HG03565 (cell line): Measurements from ENCODE around the gene SELENOI.

Source experiments
- ATAC-seq: cut with Tn5 transposase; IDR thresholded peaks from one replicate; pipeline ENCODE4 v1.9.1; 2021; ENCODE audit warnings: mild to moderate bottlenecking, moderate library complexity; ENCODE audit not compliant: unreplicated experiment

SELENOI gene

DNA sequence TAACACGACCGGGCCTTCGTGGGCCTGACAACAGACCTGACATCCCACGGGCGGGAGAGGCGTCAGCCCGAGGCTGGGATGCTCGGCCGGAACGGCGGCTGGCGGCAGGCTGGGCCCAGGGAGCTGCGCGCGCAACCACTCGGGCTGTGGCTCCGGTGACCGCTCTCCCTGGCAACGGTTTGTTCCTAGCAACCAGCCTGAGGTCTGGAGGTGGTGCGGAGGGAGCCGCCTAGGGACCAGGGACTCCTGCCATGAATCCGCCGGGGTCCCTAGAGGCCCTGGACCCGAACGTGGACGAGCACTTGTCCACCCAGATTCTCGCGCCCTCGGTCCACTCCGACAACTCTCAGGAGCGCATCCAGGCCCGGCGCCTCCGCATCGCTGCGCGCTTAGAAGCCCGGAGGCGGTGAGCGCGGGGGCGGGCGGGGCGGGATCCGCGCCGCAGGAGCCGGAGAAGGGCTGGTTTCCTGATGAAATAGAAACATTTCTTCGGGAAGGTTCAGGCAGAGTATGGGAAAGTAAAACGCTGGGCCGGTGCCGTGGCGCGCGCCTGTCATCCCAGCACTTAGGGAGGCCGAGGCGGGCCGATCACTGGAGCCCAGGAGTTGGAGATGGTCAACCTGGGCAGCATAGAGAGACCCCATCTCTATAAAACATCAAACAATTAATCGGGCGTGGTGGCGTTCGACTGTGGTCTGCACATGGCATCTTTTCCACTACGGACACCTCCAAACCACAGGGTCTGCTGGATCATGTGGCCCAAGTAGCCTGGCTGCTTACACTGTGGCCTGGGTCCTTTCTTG is 56.0 kb downstream of the SELENOI start, which contains the start of gene DRC1:
Gene DRC1 (plus strand): TSS at position 182 of the 803 bp plus-strand sequence. CDS start 70 bp downstream, at position 252.
- no peak for ATAC-seq

DNA sequence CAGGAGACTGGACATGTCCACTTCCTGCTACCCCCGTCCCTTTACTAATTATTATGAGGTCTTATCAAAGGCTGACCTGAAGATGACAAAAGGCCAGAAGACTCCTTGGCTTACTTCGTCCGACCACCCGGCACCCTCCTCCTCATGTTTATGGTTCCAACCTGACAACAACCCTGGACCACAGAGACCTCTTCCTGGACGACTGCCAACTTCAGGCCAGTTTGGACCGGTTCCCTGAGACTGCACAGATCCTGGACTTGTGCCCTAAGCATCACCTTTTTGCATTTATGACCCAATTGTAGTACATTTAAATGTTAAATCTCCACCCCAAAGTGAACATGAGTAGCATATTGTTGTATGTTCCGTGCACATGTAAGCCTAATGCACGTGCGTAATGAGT is 61.6 kb downstream of the SELENOI start:
- ATAC-seq: no peak

DNA sequence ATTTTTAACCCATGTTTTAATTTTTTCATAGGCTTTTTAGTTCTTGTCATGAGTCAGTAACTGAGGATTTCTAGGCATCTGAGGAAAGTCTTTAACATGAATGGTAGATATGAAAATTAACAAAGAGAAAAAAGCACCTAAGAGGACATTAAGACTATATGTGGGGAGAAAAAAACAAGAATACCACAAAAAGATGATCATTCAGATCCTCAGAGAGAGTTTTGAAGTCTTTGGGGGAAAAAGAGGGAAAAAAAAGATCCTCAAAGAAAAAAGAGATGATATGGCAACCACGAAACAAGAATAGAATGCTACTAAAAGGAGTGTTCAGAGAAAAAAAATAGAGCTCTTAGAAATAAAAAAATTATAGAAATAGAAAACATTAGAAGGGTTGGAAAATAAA is 63.8 kb downstream of the SELENOI start:
- no peak for ATAC-seq

DNA sequence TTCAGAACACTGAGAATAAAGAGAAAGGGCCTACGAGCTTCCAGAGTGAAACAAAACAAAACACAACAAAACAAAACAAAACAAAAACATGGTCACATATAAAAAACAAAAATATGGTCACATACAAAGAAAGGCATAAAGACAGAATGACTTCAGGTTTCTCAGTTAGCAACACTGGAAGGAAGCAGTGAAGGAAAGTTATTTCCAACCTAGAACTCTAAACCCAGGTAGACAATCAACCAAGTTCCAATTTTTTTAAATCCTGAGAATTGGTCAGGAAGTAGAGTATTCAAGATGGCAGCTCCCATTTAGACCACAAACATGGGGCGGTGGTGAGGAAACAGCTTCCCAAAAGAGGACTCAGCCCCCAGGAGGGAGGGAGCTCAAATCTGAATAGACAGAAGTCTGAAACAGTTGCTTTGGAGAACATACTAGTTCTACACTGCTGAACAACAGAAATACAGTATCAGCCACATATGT is 64.9 kb downstream of the SELENOI start:
- ATAC-seq: no peak

DNA sequence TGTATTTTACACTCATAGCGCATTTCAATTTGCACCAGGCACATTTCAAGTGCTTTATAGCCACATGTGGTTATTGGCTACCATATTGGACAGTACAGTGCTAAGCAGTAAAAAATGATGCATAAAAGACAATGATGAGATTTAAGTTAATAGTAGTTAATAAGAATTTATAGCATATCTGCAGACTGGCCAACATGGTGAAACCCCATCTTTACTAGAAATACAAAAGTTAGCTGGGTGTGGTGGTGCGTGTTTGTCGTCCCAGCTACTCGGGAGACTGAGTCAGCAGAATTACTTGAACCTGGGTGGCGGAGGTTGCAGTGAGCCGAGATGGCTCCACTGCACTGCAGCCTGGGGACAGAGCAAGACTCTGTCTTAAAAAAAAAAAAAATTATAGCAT is 65.5 kb downstream of the SELENOI start:
- no peak for ATAC-seq

DNA sequence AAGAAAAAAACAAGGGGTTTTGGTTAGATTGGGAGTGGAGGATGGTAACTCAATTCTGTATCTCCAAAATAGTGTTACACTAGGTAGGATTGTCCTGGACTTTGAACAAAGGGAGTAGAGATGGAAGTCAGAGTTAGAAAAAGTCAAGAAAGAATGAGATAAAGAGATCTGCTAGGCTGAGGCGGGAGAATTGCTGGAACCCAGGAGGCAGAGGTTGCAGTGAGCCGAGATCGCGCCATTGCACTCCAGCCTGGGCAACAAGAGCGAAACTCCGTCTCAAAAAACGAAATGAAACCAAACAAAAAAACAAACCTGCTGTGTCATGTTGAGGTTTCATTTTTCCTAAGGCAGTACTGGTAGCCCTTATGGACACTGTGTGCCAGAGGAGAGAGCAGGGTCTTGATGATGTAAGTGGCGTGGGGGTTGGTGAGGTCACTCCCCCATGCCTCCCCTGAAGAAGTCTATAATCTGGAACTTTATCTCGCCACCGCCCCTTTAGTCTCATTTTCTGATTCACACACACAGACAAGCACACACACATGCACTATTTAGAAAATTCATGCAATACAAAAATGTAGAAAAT is 66.2 kb downstream of the SELENOI start:
- no peak for ATAC-seq

DNA sequence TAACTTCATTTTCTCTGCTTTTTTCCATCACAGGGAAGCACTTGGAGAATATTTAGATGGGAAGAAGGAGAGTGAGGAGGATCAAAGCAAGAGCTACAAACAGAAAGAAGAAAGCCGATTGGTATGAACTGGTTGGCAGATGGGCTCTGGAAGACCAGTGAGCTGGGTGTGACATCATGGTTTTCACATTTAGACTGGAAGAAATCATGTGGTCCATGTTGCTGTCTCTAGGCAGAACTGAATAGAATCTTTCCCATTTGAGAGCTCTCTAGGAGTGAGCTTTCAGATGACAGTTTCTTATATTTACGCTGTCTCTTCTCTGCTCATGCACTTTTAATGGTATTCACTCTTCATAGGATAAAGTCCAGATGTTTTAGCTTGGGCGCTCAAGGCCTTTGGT is 68.4 kb downstream of the SELENOI start:
- no peak for ATAC-seq

DNA sequence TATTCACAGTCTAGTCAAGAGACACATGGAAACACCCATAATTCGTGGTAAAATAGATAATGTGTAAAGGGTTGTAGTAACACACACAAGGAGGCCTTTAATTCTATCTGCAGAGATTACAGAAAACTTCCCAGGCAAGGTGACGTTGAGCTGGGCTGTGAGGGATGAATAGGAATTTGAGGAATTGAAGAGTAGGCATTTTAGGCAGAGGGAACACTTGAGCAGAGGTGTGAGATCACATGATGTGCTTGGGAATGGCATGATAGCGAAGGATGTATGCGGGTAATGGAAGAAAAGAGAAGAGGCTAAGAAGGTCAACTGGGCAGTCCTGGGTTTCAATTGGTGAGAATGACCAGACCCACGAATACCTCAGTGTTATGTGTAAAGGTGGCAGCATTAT is 76.0 kb downstream of the SELENOI start:
- ATAC-seq: no peak

DNA sequence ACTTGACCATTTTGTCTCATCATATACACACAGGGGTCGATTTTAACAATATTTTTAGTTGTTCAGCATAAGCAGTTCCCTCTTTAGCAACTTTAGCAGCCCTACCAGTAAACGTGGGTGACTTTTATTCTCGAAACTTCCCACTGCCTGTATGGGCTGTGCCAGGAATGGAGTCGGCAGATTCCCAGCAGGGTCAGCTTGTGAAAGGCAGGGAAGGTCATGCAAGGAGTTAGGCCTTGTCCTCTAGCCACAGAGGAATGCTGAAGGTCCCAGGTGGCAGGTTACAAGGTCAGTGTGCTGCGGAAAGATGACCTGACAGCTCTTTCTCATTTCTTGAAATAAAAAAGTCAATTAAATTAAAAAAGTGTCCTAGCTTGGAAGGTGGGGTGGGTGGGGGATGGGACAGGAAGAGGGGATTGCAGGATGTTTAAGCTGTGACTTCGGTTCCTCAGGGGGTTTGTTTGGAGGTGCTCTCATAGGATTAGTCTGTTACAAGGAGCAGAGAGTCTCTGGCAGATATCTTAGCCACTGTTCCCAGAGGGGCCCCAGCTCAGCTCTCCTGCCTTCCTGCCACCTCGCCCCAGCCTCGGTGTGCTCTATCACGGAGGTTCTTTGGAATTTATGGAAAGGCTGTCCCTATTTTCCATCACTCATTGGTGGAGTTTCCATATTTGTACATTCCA is 77.1 kb downstream of the SELENOI start:
- ATAC-seq: no peak

DNA sequence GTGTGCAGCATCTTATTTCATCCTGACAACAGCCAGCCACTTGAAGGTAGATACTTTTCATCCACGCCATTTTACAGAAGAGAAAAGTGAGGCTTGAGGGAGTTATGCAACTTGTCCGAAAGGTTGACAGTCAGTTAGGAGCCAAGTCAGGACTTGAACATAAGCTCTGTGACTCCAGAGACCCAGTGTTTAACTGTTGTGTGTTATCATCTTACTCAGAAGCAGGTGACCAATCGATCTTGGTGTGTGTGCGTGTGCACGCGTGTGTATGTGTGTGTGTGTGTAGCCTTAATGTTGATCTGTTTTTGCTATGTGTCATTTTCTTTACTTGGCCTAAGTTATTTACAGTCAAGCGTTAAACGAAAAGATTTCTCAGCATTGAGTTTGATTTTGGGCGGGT is 77.8 kb downstream of the SELENOI start:
- no peak for ATAC-seq

DNA sequence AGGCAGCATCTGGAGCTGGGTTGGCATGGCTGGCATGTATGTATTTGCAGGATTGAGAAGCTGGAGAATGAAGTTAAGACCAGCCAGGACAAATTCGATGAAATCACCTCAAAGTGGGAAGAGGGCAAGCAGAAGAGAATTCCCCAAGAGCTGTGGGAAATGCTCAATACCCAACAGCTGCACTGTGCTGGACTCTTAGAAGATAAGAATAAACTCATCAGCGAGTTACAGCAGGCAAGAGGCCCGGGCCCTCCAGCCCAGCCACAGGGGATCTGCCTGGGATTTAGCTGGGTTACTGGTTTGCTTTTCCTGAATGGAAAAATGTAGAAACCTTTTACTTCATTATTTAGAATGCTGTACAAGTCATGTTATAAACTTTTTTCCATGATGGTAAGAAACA is 78.3 kb downstream of the SELENOI start:
- ATAC-seq: no peak

DNA sequence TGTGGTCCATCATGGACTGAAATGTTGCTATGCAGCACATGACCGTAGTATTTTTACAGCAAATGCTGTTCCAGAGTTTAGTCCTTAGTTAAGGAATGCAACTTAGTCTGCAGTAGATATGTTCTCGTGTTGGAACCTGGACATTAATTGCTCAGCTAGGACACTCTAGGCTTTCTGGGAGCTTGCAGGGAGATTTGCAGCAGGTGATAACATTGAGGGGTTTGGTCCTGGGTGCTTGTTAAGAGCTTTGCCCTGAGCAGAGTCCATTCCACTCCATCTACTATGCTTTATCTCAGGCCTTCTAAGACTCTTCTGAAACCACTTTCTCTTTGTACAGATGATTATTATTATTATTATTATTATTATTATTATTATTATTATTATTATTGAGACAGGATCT is 82.9 kb downstream of the SELENOI start:
- ATAC-seq: no peak

DNA sequence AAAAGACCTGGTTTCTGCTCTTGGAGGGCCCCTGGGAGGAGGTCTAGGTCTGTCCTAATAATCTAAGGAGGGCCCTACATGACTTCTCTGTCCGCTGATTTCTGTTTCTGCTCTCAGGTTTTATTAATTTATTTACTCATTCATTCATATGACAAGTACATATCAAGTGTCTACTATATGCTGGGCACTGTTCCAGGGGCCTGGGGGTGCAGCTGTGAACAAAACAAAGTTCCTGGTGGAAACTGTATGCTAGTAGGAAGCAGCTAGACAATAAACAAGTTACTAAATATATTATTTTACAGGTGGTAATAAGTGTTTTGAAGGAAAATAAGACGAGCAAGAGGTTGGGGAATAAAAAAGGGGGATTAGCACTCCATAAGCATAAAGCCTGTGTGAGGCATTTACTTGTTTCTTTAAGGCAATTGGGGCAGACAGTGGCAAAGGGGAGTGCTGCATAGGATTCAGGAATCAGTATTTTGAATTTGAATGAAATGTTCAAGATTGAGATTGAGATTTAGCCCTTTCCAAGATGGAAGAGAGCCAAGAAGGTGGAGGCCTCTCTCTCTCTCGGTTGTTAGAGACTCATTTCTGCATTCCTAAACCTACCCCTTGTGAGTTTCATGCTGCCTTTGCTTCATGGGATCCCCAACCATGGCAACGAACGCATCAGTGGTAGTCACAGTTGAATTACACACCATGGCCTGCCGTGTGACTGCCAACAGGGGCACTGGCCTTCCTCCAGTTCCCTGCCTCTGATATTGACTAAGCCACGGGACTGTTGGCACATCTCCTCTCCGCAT is 84.0 kb downstream of the SELENOI start:
- ATAC-seq: no peak

DNA sequence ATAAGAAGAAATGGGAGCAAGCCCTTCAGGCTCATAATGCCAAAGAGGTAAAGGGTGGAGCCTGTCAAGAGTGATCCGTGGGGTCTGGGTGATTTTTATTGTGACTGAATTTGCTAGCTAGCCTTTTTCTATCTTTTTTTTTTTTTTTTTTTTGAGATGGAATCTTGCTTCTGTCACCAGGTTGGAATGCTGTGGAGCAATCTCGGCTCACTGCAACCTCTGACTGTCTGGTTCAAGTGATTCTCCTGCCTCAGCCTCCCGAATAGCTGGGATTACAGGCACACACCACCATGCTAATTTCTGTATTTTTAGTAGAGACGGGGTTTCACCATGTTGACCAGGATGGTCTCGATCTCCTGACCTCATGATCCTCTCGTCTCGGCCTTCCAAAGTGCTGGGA is 84.9 kb downstream of the SELENOI start:
- no peak for ATAC-seq

DNA sequence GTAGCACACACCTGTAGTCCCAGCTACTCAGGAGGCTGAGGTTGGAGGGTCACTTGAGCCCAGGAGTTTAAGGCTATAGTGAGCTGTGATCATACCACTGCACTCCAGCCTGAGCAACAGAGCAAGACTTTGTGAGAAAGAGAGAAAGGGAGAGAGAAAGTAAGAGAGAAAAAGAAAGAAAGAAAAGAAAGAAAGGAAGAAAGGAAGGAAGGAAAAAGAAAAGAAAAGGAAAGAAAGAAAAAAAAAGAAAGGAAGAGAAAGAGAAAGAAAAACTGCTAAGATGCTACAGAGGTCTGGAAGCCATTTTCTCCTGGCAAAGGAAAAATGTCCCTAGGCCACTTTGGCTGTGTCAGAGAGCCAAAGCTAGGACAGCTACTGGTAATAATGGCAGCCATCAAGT is 86.4 kb downstream of the SELENOI start:
- ATAC-seq: no peak

DNA sequence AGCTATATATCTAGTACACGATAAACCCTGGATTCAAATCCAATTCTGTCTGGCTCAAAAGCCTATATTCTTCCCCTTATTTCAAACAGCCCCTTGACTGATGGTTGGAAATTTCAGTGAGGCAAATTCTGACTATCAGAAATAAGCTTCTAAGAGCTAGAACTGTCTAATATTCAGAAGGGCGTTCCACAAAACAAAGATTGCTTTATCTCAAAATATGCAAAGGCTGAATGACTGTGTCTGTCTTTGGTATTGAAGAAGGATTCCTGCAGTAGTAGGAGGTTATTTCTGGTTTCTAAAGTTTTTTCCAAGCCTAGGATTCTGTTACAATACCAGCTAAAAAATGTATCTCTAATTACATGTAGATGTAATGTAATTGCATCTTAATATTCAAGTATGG is 86.9 kb downstream of the SELENOI start:
- no peak for ATAC-seq

DNA sequence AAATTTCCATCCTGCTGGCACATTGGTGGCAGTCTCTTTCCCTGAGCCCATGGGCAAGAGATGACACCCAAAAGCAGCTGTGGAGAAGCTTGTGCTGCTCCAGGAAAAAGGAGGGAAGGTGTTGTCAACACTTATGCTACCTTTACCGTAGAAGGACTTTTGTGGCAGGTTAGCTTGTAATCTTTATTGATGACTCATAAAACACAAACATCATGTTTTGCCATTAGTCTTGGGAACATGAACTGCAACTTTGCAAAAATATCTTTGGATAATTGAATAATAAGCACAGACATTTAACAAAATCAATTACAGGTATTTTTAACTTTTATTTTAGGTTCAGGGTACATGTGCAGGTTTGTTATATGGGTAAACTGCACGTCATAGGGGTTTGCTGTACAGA is 89.2 kb downstream of the SELENOI start:
- ATAC-seq: no peak

DNA sequence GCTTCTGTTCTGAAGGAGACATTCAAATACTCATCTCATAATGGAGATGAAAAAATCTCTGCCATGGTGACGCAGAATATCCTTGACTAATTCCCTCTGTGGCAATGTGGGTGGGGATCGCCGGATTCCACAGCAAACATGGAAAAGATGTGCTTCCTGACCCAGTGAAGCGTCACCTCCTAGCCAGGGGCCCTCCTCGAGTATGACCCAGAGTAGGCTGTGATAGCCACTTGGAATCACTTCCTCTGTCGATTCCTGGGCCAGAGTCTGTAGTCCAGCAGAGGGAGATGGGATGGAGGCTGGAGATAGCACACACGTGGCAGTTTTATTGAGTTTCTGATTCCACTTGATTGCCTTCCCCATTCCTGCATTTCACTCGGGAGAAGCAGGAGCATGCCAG is 92.6 kb downstream of the SELENOI start:
- no peak for ATAC-seq

DNA sequence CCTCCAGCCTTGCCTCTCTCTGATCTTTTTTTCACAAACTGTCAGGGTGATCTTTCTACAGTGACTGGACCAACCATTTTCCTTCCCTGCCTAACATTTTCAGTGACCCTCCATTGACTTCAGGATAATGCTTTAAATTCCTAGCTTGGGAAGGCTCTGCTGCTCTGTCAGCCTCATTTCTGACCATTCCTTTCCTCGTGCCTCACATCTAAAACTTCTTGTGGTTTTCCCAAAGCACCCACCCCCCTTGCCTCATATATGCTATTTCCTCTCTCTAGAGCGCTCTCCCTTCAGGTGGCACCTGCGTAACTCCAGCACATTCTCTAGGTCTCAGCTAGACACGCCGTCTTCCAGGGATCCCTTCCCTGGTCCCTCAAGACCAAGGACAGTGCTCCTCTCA is 93.0 kb downstream of the SELENOI start:
- no peak for ATAC-seq

DNA sequence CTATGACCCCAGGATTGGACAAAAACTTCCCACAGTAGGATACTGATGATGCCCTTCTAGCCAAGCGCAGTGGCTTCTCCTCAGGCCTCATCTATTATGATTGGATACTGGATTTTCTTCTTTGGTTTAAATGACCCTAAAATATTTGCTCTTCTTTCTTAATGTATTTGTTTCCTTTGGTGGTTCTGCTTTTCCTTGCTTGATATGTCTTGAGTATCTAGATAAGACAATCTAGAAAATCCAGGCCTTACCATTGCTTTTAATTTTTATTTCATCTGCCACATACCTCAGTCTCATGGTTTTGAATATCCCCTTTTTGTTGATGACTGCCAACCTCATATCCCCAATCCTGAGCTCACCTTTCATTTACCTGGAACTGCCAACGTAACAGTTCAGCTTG is 96.4 kb downstream of the SELENOI start:
- ATAC-seq: no peak

DNA sequence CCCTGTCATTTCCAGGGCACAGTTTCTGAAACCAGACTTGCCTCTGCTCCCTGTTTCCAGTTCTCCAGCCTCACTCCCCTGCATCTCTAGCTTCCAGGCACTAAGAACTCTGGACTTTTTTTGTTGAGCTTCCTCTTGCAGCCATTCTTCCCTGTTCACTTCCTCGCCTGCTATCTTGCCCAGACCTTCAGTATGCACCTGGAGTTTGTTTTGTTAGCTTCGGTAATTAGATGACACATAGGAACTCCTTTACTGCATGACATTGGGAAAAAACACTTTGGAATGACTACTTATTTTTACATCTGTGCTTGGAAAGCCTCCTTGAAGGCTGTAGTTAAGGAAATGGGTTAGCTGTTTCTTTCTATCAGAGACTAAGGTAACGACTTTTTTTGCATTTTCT is 96.8 kb downstream of the SELENOI start:
- ATAC-seq: no peak
